ENCODE measurements around the gene TFAM.

DNA sequence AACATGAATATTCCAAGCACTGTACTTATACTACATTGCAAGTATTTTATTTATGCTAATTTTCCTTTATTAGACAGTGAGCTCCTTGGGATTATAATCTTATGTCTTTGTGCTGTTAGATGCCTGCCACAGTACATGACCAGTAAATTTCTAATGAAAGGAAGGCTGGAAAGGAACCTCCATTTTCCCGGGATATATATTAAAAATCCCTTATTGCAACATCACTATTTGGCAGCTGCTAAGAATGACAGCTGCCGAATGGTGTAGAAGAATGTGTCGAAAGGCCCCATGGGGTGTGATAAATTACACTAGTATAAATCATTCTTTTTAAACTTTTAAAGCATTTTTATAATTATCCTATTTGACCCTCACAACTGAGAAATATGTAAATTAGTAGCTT, 59.1 kb downstream of the TFAM start:
- TF ChIP-seq POLR2A (IDR thresholded peaks at IDR 0.05): no peak
- TF ChIP-seq, protein P1, sequence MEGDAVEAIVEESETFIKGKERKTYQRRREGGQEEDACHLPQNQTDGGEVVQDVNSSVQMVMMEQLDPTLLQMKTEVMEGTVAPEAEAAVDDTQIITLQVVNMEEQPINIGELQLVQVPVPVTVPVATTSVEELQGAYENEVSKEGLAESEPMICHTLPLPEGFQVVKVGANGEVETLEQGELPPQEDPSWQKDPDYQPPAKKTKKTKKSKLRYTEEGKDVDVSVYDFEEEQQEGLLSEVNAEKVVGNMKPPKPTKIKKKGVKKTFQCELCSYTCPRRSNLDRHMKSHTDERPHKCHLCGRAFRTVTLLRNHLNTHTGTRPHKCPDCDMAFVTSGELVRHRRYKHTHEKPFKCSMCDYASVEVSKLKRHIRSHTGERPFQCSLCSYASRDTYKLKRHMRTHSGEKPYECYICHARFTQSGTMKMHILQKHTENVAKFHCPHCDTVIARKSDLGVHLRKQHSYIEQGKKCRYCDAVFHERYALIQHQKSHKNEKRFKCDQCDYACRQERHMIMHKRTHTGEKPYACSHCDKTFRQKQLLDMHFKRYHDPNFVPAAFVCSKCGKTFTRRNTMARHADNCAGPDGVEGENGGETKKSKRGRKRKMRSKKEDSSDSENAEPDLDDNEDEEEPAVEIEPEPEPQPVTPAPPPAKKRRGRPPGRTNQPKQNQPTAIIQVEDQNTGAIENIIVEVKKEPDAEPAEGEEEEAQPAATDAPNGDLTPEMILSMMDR (IDR thresholded peaks at IDR 0.05): no peak

All from uterus (tissue), 2 donors.